ENCODE measurements around the gene PRR23A.

PRR23A gene

DNA sequence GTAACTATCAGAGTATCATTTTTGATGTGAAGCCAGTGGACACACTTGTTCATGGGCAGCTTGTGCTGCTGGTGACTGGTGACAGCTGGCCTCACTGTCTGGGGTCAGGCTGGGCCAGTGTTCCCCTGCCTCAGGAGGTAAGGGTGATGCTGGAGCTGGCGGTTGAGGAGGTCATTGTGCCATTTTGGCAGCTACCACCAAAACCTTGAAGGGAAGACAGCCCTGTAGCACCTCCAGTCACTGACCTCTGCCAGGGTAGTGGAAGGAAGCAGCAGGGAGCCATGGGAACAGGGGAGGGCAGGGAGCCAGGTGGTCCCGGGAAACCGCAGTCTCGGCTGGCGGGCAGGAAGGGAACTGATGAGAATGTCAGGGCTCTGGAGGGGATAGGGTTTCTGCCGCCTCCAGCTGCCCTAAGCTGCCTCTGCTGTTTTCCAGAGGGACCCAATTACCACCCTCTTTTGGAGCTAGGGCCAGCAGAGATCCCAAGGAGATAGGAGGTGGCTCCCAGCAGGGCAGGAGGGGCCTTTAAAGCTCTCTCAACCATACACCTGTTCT, 34.2 kb downstream of the PRR23A start:
- DNase-seq, result no peak

DNA sequence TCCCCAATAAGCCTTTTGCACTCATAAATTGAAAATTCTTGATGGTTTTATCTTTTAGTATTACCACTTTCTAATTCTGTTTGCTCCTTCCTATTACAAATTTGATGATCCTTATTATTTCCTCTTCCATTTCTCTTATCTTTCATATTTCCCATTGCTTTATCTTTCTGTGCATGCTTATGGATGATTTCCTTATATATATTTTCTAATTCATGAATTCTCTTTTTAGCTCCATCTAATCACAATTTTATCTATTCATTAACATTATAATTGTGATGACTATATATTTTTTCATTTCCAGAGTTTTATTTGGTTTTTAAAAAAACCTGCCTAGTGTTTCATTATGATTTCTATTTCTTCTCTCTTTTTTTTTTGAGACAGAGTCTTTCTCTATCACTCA, 41.1 kb downstream of the PRR23A start:
- DNase-seq, result no peak

DNA sequence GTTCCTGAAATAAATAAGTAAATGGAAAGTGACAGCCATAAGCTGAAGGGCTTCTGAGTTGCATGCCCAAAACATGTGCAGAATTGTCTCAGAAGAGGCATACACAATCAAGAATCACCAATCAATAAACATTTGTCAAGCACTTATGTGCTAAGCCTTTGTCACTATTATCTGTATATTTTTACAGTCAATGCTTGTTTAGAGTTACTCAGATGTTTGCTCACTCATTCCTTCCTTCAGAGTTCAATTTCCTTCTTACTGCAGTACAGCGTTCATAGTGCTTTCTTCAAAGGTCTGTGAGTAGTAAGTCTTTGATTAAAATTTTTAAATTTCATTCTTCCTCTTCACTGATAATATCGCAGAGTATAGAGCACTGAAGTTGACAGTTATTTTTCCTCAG, 41.8 kb downstream of the PRR23A start:
- no peak for DNase-seq

DNA sequence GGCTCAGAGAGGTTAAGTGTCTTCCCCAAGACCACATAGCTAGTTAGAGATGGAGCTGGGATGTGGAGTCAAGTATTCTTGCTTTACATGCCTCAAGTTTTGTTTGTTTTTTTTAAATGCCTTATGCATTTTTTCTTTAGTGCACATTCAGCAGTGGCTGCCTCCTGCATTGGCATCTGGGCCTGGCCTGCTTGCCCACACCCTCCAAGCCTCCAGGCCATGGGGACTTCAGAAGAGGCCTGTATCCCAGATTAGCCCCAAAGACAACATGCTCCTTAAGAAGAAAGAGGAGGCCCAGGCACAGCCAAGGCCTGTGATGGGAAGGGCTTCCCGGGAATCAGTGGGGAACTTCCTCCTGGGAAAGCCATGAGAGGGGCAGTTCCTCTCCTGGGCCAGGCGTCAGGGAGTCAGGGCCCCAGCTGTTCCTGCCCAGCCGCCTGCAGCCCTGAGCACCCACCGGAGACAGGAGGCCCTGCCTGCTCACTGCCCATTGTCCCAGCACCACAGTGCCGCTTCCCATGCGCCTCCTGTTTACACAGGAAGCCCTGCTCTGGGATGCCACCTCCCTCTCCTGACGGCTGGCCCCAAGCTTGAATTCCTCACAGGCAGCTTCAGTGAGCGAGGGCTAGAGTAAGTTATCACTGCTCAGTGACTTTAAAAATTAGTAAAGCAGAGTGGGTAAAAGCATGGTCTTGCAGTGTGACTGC, 43.1 kb downstream of the PRR23A start:
- DNase-seq, result no peak

DNA sequence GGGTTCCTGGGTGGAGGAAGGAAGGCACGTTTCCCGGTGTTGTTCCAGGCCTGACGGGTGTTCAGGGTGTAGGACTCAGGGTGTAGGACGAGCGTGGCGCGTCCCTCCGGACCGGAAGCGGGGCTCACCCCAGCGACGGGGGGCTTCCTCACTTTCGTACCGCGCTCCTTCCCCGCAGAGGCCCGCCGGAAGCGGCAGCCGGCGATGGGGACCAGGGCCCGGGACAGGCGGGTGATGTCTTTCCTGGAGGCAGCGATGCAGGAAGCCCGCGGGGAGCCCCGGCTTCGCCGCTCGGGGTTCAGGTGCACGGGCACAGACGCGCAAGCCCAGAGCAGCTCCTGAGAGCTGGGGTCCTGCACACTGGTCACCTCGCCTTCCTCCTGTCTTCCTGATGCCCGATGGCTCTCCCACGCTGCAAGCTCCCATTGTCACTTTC, 45.6 kb downstream of the PRR23A start:
- DNase-seq, result no peak

Measured in cortex of kidney (tissue), 1 donor.